ENCODE measurements around the gene DACT1. TPM values are rescaled to one million over a fixed set of nuclear protein-coding genes. Genes with fewer than 3 reads are reported as not detected.

Gene DACT1
- total and polyA plus RNA-seq, 10 of the 15 experiments (the other 5 are each of a cell fraction or from before 2014, with no cell fraction given) = 0.13 to 2.9 (median 0.91) TPM

DNA sequence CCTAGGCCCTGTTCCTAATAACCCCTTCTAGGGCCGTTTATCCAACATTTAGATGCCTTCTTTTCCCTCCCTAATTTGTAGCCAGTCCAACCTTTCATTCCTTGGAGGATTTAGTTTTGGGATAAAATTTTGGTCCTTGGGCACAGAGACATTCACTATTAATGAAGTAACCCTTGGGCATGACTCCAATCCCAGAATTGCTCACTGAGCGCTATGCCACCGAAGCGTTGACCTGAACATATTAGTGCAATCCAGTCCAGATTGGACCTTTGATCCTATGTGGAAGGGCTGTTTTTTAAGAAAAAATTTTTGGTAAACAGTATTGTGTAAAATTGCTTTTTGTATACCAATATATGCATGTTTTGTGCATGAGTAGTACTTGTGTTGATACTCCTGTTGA, 10.0 kb downstream of the DACT1 start:
- H3K27me3 ChIP-seq (replicated peaks in 1 of 2; ENCODE audit: control insufficient read depth in 2 of 2, insufficient read depth in 2 of 2, low read length in 1 of 2) = no peaks in the 10 kb centered on the region
- no peak overlapping the region for H3K4me3 ChIP-seq
- H3K79me2 ChIP-seq (ENCODE audit: control insufficient read depth, insufficient read depth, low read length) = no peaks in the 10 kb centered on the region
- H3K36me3 ChIP-seq (ENCODE audit: control insufficient read depth in 2 of 2, insufficient read depth in 2 of 2, low read length in 1 of 2) = peaks cover 0 to 3% of the 10 kb centered on the region in 2 experiments; a peak in 1 of 4 replicates
- FAIRE-seq (no peak), DNase-seq (ENCODE audit: low read depth, low spot score) (no peak), ATAC-seq (no peak)
- ChIA-PET CTCF (no interaction called here), SMC1A (ENCODE audit: uncharacterized antibody, unreplicated experiment) (no interaction called here), RAD21 (ENCODE audit: unreplicated experiment) (no interaction called here), POLR2A (no interaction called here)
- no peaks in the 10 kb centered on the region for H4K20me1 ChIP-seq (ENCODE audit: control insufficient read depth, insufficient read depth)
- H3K9me3 ChIP-seq (replicated peaks; ENCODE audit: control insufficient read depth, insufficient read depth, low read length) = no peaks in the 10 kb centered on the region
- TF ChIP-seq, protein P1, sequence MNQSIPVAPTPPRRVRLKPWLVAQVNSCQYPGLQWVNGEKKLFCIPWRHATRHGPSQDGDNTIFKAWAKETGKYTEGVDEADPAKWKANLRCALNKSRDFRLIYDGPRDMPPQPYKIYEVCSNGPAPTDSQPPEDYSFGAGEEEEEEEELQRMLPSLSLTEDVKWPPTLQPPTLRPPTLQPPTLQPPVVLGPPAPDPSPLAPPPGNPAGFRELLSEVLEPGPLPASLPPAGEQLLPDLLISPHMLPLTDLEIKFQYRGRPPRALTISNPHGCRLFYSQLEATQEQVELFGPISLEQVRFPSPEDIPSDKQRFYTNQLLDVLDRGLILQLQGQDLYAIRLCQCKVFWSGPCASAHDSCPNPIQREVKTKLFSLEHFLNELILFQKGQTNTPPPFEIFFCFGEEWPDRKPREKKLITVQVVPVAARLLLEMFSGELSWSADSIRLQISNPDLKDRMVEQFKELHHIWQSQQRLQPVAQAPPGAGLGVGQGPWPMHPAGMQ (IDR thresholded peaks at IDR 0.05; ENCODE audit: borderline replicate concordance) = no peak
- TF ChIP-seq, protein P2, sequence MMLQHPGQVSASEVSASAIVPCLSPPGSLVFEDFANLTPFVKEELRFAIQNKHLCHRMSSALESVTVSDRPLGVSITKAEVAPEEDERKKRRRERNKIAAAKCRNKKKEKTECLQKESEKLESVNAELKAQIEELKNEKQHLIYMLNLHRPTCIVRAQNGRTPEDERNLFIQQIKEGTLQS (IDR thresholded peaks at IDR 0.05; ENCODE audit: borderline replicate concordance, extremely low read depth, low read depth, low read length) = no peak
- no peak for TF ChIP-seq POLR2AphosphoS5 (IDR thresholded peaks at IDR 0.05; ENCODE audit: low read length)
- TF ChIP-seq, protein P3, sequence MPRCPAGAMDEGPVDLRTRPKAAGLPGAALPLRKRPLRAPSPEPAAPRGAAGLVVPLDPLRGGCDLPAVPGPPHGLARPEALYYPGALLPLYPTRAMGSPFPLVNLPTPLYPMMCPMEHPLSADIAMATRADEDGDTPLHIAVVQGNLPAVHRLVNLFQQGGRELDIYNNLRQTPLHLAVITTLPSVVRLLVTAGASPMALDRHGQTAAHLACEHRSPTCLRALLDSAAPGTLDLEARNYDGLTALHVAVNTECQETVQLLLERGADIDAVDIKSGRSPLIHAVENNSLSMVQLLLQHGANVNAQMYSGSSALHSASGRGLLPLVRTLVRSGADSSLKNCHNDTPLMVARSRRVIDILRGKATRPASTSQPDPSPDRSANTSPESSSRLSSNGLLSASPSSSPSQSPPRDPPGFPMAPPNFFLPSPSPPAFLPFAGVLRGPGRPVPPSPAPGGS (IDR thresholded peaks at IDR 0.05; ENCODE audit: borderline replicate concordance, insufficient read depth, low read depth, low read length, poor library complexity, severe bottlenecking) = no peak
- no peak for TF ChIP-seq MTA2 (IDR thresholded peaks at IDR 0.05; ENCODE audit: low read depth)
- no peak for TF ChIP-seq CHD1 (IDR thresholded peaks at IDR 0.05; ENCODE audit: low read depth, low read length)
- TF ChIP-seq, protein P4, sequence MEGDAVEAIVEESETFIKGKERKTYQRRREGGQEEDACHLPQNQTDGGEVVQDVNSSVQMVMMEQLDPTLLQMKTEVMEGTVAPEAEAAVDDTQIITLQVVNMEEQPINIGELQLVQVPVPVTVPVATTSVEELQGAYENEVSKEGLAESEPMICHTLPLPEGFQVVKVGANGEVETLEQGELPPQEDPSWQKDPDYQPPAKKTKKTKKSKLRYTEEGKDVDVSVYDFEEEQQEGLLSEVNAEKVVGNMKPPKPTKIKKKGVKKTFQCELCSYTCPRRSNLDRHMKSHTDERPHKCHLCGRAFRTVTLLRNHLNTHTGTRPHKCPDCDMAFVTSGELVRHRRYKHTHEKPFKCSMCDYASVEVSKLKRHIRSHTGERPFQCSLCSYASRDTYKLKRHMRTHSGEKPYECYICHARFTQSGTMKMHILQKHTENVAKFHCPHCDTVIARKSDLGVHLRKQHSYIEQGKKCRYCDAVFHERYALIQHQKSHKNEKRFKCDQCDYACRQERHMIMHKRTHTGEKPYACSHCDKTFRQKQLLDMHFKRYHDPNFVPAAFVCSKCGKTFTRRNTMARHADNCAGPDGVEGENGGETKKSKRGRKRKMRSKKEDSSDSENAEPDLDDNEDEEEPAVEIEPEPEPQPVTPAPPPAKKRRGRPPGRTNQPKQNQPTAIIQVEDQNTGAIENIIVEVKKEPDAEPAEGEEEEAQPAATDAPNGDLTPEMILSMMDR (IDR thresholded peaks at IDR 0.05 in 2 of 3, conservative IDR thresholded peaks at IDR 0.05 in 1 of 3; ENCODE audit: control insufficient read depth in 2 of 3, extremely low read depth in 1 of 3, insufficient read depth in 1 of 3, low read depth in 3 of 3, low read length in 3 of 3) = no peak
- no peak overlapping the region for H2AFZ ChIP-seq (ENCODE audit: control insufficient read depth, low read depth, low read length)
- H3K27ac ChIP-seq (ENCODE audit: control insufficient read depth, insufficient read depth) = no peak overlapping the region
- H3K4me1 ChIP-seq (ENCODE audit: control insufficient read depth, insufficient read depth, low read length) = no peaks in the 10 kb centered on the region
- intact Hi-C loops (cut with micrococcal nuclease; ENCODE audit: unreplicated experiment) (no loop called here), in situ Hi-C loops (cut with MboI) (no loop called here)
- no peak overlapping the region for H3K9ac ChIP-seq (ENCODE audit: control insufficient read depth, insufficient read depth, low read length)
- 68% methylated on average over 4 of the region's 4 CpGs for WGBS (ENCODE audit: insufficient coverage, insufficient replicate concordance, low lambda C conversion rate, missing lambda C conversion rate)
- H3K4me2 ChIP-seq (ENCODE audit: control insufficient read depth, insufficient read depth) = no peak overlapping the region
- BruUV-seq (replicated peaks) = no TSS peak
